HG02678 (cell line): Measurements from ENCODE around the gene ZMYND12.
"Not testable (repeated sequence)": the region's sequence is repeated elsewhere in the genome, so short reads cannot be mapped to it uniquely, and the experiment has no call there.

Source experiments
- ATAC-seq: cut with Tn5 transposase; IDR thresholded peaks from one replicate; pipeline ENCODE4 v1.9.1; 2021; ENCODE audit warnings: mild to moderate bottlenecking, moderate library complexity; ENCODE audit not compliant: unreplicated experiment

Gene ZMYND12, protein sequence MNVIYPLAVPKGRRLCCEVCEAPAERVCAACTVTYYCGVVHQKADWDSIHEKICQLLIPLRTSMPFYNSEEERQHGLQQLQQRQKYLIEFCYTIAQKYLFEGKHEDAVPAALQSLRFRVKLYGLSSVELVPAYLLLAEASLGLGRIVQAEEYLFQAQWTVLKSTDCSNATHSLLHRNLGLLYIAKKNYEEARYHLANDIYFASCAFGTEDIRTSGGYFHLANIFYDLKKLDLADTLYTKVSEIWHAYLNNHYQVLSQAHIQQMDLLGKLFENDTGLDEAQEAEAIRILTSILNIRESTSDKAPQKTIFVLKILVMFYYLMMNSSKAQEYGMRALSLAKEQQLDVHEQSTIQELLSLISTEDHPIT

DNA sequence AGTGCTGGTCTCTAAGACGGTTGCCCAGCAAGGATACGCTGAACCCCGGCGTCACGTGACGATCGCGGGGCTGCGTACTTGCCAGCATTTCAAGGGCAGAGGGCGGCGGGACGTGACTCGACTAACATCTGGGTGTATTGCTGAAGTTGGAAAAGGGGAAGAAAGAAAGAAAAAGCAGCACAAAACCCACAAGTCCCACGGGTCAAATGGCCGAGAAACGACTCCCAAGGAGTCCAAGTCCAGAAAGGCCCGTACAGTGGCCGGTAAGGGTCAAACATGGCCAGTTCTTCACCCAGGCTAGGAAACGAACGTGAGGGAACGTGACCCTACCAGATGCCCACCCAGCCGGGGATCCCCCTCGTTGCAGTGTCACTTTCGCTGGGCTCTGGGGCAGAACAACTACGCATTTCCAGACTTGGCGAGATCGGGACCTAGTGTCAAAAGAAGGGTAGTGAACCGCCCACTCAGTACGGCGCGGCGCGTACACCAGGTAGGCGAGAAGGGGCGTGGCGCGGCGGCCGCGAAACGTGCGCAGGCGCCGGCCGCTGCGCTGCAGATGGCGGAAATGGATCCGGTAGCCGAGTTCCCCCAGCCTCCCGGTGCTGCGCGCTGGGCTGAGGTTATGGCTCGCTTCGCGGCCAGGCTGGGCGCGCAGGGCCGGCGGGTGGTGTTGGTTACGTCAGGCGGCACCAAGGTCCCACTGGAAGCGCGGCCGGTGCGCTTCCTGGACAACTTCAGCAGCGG is at the start of gene ZMYND12, which contains the start of gene PPCS:
Gene ZMYND12, minus strand, starts transcription at position 13 of the 744 bp plus-strand sequence. CDS start 25 bp downstream, outside the sequence.
Gene PPCS, plus strand, starts transcription at position 534 of the 744 bp plus-strand sequence. Its CDS starts 23 bp downstream, at position 557.
- ATAC-seq = peak; percentile 89

DNA sequence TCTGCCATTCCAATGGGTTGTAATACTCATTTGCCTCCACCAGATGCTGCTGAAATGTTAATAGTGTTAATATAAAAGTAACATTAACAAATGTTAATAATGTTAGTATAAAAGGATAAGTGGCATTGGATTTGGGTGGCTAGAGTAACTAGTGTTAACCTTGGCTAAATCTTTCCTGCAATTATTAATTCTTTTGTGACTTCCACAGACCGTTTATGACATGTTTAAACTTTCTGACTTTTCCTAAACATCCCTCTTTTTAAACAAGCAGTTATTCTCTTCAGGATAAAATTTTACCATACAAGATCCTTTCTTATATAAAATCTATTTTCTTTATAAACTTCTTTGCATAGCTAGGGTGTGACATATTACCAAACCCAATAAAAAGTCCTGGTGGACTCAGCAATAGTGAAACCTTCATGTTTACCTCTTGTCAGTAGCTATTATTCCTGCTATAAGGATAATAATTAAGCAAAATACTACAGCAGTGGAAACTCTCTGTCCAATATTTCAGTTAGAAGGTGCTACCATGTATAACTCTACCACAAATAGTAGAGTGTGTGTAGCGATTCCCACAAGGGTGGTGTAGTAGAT is 48.8 kb upstream of the ZMYND12 start:
- ATAC-seq = no peak

DNA sequence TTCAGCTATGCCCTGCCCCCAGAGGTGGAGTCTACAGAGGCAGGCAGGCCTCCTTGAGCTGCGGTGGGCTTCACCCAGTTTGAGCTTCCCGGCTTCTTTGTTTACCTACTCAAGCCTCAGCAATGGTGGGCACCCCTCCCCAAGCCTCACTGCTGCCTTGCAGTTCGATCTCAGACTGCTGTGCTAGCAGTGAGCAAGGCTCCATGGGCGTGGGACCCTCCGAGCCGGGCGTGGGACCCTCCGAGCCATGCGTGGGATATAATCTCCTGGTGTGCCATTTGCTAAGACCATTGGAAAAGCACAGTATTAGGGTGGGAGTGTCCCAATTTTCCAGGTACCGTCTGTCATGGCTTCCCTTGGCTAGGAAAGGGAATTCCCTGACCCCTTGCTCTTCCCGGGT is 46.2 kb upstream of the ZMYND12 start:
- ATAC-seq = not testable (repeated sequence)

DNA sequence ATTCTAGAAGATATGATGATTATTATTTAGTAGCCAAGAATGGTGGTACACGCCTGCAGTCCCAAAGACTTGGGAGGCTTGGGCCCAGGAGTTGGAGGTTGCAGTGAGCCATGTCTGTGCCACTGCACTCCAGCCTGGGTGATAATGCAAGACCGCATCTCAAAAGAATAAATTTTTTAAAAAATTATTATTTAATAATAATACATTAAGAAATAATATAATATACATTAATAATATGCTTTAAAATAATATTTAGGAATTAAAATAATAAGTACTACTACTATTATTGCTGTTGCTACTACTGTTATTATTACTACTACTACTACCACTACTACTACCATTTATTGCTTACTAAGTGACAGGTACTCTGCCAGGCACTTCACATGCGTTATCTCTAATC is 34.4 kb upstream of the ZMYND12 start:
- ATAC-seq = no peak

DNA sequence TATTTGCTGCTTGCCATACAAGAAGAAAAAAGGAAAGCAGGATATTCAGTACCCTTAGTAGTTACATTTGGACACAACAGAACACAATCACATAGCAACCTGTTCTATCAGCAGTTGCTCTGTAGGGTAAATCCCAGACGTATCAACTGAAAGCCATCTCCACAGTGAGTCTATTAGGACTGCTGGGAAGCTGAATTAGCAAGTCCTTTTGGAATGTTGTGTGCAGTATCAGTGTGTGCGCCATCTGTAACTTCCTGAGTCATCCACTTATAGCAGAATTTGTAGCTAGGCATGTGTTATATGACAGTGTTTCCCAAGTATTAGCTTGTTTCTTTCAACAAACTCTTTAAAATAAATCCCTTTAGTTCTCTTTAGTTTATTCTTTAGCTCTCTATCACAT is 28.6 kb upstream of the ZMYND12 start:
- ATAC-seq = no peak

DNA sequence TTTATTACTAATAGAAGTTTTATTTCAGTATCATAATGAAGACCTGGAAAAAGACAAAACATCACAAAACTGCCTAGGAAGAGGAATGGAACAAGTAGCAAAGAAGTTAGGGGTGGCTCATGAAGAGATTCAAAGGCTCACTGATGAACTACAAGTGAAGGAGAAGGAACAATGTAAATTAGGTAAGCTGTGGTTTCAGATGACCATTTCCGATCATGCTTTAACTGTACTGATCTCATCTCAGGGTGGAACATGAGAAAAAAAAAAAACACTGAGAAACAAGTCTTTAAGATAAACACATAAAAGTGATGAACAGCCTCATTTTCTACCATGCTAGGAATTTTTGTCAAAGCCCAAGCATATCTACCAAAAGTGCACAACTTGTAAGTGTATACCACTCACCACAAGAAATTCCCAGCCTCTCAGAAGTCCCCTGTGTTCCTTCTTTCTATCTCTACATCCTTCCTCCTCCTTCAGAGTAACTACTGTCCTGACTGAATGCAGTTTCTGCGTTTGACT is 26.9 kb upstream of the ZMYND12 start:
- no peak for ATAC-seq

DNA sequence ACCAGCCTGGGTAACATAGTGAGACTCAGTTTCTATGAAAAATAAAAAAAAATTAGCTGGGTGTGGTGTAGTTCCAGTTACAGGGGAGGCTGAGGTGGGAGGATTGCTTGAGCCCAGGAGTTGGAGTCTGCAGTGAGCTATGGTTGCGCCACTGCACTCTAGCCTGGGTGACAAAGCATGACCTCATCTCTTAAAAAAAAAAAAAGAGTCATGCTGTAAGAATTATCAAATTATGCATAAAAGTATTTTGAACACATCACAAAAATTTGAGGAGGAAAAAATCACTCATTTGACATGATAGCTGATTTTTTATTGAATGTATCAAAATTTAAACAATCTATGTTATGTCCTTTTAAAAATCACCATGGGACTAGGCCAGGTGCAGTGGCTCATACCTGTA is 25.1 kb upstream of the ZMYND12 start:
- no peak for ATAC-seq

DNA sequence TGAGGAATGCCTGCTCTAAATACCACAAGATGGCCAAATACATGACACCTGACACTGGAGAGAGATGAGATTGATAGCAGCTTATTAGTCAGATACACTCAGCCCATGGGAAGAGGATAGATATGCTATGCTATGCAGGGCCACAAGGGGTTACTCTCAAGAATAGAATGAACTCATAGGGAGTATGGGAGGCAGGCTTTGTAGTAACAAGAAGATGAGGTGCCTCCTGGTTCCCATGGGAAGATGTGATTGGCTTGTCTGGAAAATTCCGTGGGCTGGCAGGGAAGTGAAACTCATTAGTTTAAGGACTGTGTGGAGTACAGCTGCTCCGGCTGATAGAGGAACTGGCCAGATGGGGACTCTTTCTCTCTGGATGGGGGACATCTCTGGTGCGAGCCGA is 23.8 kb upstream of the ZMYND12 start:
- no peak for ATAC-seq

DNA sequence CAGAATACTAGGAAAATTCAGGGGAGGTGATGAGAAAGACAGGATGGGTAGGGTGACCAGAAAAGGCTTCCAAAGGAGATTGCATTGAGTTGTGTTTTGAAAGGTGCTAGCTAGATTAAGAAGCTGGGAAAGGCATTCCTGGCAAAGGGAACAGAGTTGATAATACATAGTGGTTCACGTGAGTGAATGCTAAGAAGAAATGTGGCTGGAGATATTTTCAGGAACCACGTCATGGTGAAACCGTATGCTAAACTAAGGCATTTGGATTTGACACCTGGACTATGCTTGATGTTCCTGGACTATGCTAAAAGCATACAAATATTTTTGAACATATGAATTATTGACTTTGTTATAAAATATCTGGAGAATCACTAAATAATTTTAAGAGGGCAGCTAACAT is 22.0 kb upstream of the ZMYND12 start:
- ATAC-seq = no peak

DNA sequence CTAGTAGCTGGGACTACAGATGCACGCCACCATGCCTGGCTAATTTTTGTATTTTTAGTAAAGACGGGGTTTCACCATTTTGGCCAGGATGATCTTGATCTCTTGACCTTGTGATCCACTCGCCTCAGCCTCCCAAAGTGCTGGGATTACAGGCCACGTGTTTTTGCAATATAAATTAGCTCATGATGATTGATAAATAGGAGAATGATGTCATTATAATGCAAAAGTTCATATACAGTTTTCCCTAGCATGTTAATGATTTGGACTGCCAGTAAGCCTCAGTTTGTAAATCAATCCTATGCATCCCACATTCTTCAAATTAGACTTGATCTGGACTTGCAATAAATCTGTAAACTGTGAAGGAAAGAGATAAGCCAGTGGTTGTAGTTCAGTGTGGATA is 21.5 kb upstream of the ZMYND12 start:
- ATAC-seq = not testable (repeated sequence)

DNA sequence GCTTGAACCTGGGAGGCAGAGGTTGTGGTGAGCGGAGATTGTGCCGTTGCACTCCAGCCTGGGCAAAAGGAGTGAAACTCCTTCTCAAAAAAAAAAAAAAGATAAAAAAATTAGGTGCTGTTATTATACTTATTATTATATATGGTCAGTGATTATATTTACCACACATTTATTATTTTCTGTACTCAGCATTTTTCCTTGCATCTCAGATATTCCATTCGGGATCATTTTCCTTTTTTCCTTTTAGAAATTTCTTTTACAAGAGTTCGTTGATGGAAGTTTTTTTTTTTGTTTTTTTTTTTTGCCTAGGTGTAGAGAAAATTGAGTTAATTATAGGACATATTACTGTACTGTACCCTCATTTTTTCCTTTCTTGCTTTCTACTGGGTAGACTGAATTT is 20.8 kb upstream of the ZMYND12 start:
- ATAC-seq = no peak

DNA sequence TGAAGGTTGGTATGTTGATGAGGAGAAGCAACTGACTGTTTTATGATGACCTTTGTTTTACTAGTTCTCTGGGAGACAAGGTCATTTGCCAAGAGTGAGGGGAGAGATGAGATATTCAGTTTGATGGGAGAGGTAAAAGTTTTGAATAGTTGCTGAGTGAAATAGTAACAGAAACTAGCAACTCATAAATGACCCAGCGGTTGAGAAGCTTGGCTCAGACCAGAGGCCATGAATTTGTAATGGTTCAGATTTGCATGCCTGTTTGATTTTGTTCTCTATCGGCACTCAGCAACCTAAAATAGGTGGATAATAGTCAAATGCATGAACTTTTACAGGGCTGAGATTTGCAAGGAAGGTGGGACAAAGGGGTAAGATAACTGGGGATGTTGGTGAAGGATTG is 13.9 kb upstream of the ZMYND12 start:
- no peak for ATAC-seq

DNA sequence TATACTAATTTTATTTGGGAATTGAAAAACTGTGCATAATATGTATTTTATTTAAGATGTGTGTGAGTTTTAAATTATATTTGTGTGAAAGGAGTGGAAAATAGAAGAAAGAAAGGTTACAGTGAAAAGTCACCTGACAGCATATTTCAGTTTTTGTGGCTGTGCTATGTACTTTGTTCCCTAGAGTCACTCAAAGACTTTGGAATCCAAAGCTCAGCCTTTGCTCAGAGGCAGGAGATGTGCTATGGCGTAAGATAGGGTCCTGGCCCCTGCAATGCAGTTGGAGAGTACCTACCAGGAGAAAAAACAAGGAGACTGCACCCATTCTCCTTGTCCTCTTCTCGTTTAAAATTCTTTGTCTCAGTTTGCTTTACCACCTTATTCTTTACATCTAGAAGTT is 10.2 kb upstream of the ZMYND12 start:
- ATAC-seq = no peak

DNA sequence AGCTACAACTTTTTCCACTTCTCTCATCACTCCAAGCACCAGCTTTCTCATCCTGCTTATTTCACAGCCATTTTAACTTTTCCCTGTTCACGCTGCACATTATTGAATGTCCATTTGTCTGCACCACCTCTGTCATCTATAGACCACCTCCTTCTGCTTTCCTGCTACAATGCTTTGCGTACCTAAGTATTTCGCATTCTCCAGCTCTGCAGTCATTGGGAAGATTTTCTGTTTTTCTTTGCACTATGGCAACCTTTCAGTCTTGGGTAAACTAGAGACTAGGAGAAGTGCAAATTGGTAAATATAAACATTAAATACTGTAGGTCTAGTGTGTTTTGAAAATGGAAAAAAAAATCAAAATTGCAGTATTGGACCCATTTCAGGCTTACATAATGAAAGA is 8.1 kb upstream of the ZMYND12 start:
- no peak for ATAC-seq

DNA sequence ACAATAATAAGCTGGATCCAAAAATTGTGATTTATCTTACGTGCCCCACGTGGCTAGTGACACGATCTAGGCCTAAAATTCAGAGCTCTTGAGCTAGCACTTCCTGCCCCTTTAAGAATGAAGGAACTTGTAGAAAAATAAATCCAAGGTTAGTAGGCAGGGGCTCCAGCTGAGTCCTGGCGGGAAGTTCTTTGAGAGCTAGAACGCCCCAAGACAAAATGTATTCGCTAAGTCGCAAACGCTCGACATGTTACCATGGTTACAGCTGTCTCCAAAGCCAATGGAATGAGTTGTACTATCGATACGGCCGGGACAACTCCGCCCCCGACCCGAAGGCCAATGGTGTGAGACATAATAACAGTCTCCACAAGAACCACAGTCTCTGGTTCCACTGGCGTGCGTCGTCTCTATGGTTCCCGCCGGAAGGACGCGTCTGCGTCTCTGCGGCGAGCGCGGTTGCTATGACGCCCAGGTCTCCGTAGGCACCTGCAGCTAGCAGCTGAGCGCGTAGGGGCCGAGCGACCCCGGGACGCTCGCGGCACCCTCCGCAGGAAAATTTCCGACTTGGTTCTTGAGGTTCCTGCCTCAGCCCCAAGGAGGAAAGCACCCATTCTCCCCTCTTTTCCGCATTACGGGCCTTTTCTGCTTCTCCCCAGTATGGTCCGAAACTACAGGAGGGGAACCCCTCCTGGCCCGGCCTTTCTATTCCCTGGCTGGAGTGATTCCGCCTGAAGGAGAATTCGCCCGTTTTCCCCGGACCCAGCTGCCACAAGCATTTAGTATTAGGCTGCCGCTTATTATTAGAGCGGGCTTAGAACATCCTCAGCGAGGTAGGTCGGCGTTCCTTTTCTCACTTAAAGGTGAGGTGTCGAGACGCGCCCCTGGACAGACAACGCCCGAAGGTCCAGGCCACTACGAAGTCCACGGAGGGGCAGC is 7.3 kb upstream of the ZMYND12 start, which contains the start of gene CCDC30:
Gene CCDC30, plus strand, starts transcription at position 459 of the 936 bp plus-strand sequence. CDS start 17,266 bp downstream, outside the sequence.
- ATAC-seq = peak; percentile 99

DNA sequence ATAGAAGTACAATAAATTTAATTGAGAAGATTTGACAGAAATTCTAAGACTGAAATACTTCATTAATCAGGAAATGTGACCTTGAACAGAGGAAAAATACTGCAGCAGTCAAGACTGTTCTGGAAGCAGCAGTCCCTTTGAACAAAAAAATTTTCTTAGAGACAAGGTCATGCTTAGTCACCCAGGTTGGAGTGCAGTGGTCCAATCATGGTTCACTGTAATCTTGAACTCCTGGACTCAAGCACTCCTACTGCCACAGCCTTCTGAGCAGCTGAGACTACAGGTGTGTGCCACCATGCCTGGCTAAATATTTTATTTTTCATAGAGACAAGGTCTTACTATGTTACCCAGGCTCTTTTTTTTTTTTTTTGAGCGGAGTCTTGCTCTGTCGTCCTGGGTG is 5.4 kb upstream of the ZMYND12 start:
- no peak for ATAC-seq

DNA sequence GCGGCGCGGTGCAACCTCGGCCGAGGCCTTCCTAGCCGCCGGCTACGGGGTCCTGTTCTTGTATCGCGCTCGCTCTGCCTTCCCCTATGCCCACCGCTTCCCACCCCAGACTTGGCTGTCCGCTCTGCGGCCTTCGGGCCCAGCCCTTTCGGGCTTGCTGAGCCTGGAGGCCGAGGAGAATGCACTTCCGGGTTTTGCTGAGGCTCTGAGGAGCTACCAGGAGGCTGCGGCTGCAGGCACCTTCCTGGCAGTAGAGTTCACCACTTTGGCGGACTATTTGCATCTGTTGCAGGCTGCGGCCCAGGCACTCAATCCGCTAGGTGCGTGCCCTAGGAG is 900 bp upstream of the ZMYND12 start:
- peak; percentile 55 for ATAC-seq

DNA sequence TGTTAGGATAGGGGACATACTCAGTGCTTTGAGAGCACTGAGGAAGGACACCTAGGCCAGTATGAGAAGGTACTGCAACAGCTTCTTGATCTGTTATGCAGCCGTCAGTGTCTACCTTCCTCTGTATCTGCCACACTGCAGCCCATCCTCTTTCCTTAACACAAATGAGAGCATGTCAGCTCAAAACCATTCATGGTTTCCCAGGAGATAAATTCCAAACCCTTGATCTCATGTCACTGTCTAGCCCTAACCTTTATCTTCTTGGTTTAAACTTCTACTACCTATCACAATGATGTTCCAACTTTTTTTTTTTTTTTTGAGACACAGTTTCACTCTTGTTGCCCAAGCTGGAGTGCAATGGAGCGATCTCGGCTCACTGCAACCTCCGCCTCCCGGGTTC is 1.4 kb downstream of the ZMYND12 start:
- no peak for ATAC-seq

DNA sequence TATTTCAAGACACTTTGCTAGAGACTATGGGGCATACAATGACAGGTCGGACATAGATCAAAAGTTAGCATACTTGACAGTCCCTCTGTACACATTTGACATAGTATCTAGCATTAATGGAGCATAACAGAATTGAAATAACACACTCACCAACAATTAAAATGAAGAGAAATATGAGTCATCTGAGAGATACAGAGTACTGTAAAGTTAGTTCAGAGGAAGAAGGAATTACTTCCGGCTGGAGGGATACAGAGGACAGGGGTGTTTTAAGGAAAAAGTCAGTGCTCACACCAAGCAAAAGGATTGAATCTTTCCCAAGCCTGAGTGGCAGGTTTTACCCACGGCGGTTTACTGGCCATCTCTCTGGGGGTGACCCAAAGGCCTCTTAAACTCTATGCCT is 2.4 kb downstream of the ZMYND12 start:
- ATAC-seq = no peak

DNA sequence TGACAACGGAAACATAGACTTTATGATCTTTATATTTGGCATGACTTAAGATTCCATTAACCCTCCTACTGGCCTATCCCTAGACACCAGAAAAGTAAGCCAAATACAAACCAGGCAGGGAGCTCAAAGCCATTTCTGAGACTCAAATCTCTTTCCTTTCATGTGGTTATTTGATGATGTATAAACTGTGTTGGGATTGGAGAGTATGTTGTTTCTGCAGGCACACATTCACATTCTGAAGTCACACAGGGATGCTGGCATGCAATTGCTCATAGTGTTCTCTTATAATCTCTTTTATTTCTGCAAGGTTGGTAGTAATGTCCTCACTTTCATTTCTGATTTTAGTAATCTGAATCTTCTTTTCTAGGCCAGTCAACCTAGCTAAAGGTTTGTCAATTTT is 5.8 kb downstream of the ZMYND12 start:
- no peak for ATAC-seq
